GM23338 (cell line): ENCODE measurements around the gene RCAN1.

Experiments used
- EZH2phosphoT487 ChIP-seq: fragments of 200-600 bp; sonication (generic); IDR thresholded peaks from one replicate; pipeline ENCODE4 v1.8.1; 2018; ENCODE audit warnings: antibody characterized with exemption; ENCODE audit not compliant: unreplicated experiment
- TF ChIP-seq, protein P1 (sequence below), 2 experiments: fragments of 200-600 bp in 1 of 2; sonication (generic) in 1 of 2; conservative IDR thresholded peaks; 2 replicates each; pipeline versions ENCODE4 v1.5.1 to v1.6.1; 2016 to 2017; ENCODE audit warnings: antibody characterized with exemption in 2 of 2, low read depth in 2 of 2, mild to moderate bottlenecking in 2 of 2, moderate library complexity in 1 of 2

DNA sequence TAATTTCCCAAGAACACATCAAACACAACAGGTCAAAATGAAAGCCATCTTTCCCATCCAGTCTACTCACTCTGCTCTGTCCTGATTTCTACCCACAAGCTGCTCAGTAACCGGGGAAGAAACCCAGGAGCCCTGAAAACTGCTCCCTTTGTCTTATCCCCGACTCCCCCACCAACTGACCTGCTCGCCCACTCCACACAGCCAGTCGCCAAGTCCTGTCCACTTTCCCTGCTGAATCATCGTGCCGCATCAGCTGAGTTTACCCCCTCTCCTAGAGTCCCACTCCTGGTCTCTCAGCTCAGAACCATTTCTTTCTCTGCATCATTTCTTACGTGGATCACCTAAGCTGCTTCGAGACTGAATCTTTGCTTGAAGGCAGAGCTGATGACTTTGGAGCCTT is 11.2 kb upstream of the RCAN1 start:
- no peak for TF ChIP-seq EZH2phosphoT487
- TF ChIP-seq, protein P1, sequence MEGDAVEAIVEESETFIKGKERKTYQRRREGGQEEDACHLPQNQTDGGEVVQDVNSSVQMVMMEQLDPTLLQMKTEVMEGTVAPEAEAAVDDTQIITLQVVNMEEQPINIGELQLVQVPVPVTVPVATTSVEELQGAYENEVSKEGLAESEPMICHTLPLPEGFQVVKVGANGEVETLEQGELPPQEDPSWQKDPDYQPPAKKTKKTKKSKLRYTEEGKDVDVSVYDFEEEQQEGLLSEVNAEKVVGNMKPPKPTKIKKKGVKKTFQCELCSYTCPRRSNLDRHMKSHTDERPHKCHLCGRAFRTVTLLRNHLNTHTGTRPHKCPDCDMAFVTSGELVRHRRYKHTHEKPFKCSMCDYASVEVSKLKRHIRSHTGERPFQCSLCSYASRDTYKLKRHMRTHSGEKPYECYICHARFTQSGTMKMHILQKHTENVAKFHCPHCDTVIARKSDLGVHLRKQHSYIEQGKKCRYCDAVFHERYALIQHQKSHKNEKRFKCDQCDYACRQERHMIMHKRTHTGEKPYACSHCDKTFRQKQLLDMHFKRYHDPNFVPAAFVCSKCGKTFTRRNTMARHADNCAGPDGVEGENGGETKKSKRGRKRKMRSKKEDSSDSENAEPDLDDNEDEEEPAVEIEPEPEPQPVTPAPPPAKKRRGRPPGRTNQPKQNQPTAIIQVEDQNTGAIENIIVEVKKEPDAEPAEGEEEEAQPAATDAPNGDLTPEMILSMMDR (conservative IDR thresholded peaks at IDR 0.05; ENCODE audit: low read depth in 2 of 2): no peak
